Thymus (tissue), 11 donors: Measurements from ENCODE around the gene FMN2. TPM values are rescaled to one million over a fixed set of nuclear protein-coding genes. Genes with fewer than 3 reads are reported as not detected.

Experiments
- DNase-seq, 9 donors: peaks; one replicate each; pipeline ENCODE4 v3.0.0-alpha.2; 2013; ENCODE audit warnings: low spot score in 9 of 9, low read depth in 6 of 9, missing footprints in 1 of 9
- H3K27ac ChIP-seq, 2 donors: one replicate each; pipeline ENCODE4 v1.5.1; 2013; ENCODE audit warnings: control low read depth in 1 of 2, low read depth in 1 of 2, low read length in 1 of 2, mild to moderate bottlenecking in 1 of 2, moderate library complexity in 1 of 2
- H3K27me3 ChIP-seq, 2 donors: one replicate each; pipeline ENCODE4 v1.5.1; 2013; ENCODE audit warnings: low read length in 1 of 2; ENCODE audit not compliant: control insufficient read depth in 2 of 2, insufficient read depth in 1 of 2
- H3K36me3 ChIP-seq, 2 donors: one replicate each; pipeline ENCODE4 v1.5.1; 2013; ENCODE audit warnings: low read length in 1 of 2, mild to moderate bottlenecking in 1 of 2, moderate library complexity in 1 of 2; ENCODE audit not compliant: control insufficient read depth in 2 of 2, insufficient read depth in 2 of 2
- H3K4me1 ChIP-seq, 2 donors: one replicate each; pipeline ENCODE4 v1.5.1; 2013; ENCODE audit warnings: low read length in 2 of 2; ENCODE audit not compliant: control insufficient read depth in 2 of 2, insufficient read depth in 2 of 2
- H3K4me3 ChIP-seq, 2 donors: one replicate each; pipeline ENCODE4 v1.5.1; 2013; ENCODE audit warnings: low read length in 2 of 2, control low read depth in 1 of 2, mild to moderate bottlenecking in 1 of 2
- H3K9me3 ChIP-seq, 2 donors: one replicate each; pipeline ENCODE4 v1.5.1; 2013; ENCODE audit warnings: low read length in 1 of 2, mild to moderate bottlenecking in 1 of 2; ENCODE audit not compliant: control insufficient read depth in 2 of 2, insufficient read depth in 1 of 2
- WGBS: extraction: QIAGEN DNeasy Blood & Tissue Kit; methylation state at CpG from one replicate; pipeline ENCODE4 v1.1.7; 2013; 5-methylcytosine and 5-hydroxymethylcytosine counted together
- polyA plus RNA-seq: library from polyadenylated mRNA; stranded (reverse); fragments of 200-250 nt; gene quantifications from one replicate; pipeline ENCODE4 v1.2.3, GENCODE V29; 2013
- total RNA-seq: library from RNA; stranded (reverse); fragments of 120-200 nt; gene quantifications from one replicate; pipeline ENCODE4 v1.2.4, GENCODE V29; 2013
- donor health status: healthy.

FMN2 gene
- total and polyA plus RNA-seq, 2 donors, result 0.14 to 0.24 TPM

DNA sequence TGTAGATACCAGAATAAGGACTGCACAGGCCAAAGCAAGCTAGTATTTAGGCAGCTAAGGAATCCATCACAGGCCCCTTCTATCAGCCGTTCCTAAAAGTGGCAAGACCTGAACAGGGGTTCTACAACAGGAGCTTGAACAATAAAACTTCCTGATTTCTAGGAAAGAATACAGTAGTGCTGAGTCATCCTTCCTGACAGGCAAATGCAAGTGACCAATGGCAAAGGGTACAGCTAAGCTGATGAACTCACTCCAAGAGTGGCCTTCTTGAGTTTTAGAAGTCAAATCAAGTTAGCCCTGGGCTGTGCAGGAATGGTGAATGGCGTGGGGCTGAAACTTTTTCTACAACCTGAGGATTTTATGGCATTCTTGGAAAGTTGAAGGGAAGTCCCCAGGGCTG, 407.3 kb downstream of the FMN2 start:
- Histone ChIP-seq H3K36me3 (no peaks in the 10 kb centered on the region), H3K4me1 (no peaks in the 10 kb centered on the region), H3K27me3 (no peaks in the 10 kb centered on the region), H3K4me3 (no peak overlapping the region), H3K9me3 (no peaks in the 10 kb centered on the region), H3K27ac (no peak overlapping the region)
- WGBS, result 44% methylated on average over 2 of the region's 2 CpGs
- no peak for DNase-seq

GRCh38 chr1:240500647-240501046, 409.0 kb downstream of the FMN2 start:
- no peak overlapping the region for H3K27ac ChIP-seq
- WGBS, result 94% methylated on average over 4 of the region's 4 CpGs

GRCh38 chr1:240501115-240501514, 409.4 kb downstream of the FMN2 start:
- H3K4me1 ChIP-seq, result no peaks in the 10 kb centered on the region
- H3K36me3 ChIP-seq, result no peaks in the 10 kb centered on the region
- H3K27me3 ChIP-seq, result no peaks in the 10 kb centered on the region
- H3K4me3 ChIP-seq, result no peak overlapping the region
- DNase-seq, result no peak
- 70% methylated on average over 2 of the region's 2 CpGs for WGBS
- H3K27ac ChIP-seq, result no peak overlapping the region
- H3K9me3 ChIP-seq, result no peaks in the 10 kb centered on the region

More at GRCh38 chr1:240500647-240501046, 409.0 kb downstream of the FMN2 start:
- Histone ChIP-seq H3K27me3 (no peaks in the 10 kb centered on the region), H3K36me3 (no peaks in the 10 kb centered on the region), H3K4me1 (no peaks in the 10 kb centered on the region), H3K9me3 (no peaks in the 10 kb centered on the region), H3K4me3 (no peak overlapping the region)
- DNase-seq, result no peak

GRCh38 chr1:240503036-240503435, 411.4 kb downstream of the FMN2 start:
- H3K4me1 ChIP-seq, result no peaks in the 10 kb centered on the region
- H3K9me3 ChIP-seq, result no peaks in the 10 kb centered on the region
- no peak for DNase-seq
- no peak overlapping the region for H3K27ac ChIP-seq
- H3K27me3 ChIP-seq, result no peaks in the 10 kb centered on the region
- H3K36me3 ChIP-seq, result no peaks in the 10 kb centered on the region
- no peak overlapping the region for H3K4me3 ChIP-seq
- WGBS, result 90% methylated on average over 4 of the region's 4 CpGs

GRCh38 chr1:240503558-240503957, 411.9 kb downstream of the FMN2 start:
- no peak for DNase-seq
- 18% methylated on average over 1 of the region's 1 CpG for WGBS
- Histone ChIP-seq H3K4me1 (no peaks in the 10 kb centered on the region), H3K27ac (no peak overlapping the region), H3K4me3 (no peak overlapping the region), H3K36me3 (no peaks in the 10 kb centered on the region), H3K27me3 (no peaks in the 10 kb centered on the region), H3K9me3 (no peaks in the 10 kb centered on the region)

DNA sequence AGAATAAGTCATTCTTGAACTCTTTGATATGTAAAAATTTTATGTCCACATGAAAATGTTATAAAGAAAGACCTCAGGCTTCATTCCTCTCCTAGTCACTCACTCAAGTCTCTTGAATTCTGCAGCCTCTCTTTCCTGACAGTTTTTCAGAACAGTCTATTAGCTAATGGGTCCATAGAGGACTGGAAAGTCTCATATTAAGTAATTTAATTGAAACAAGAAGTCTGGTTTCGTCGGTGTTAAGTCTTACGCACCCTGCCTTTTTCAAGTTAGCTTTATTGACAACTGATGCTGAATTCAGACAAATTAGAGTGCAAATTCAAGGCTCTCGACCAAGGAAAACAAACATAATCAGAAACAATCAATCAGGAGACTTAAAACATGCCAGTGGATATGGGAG, 414.5 kb downstream of the FMN2 start:
- H3K36me3 ChIP-seq, result no peaks in the 10 kb centered on the region
- no peaks in the 10 kb centered on the region for H3K27me3 ChIP-seq
- H3K9me3 ChIP-seq, result no peaks in the 10 kb centered on the region
- no peaks in the 10 kb centered on the region for H3K4me1 ChIP-seq
- no peak overlapping the region for H3K27ac ChIP-seq
- WGBS, result 85% methylated on average over 4 of the region's 4 CpGs
- DNase-seq, result no peak
- no peak overlapping the region for H3K4me3 ChIP-seq

- no peak overlapping the region for H3K27ac ChIP-seq
- no peak overlapping the region for H3K4me3 ChIP-seq
- DNase-seq, result no peak
- H3K4me1 ChIP-seq, result no peaks in the 10 kb centered on the region
- no peaks in the 10 kb centered on the region for H3K9me3 ChIP-seq
- WGBS, result 78% methylated on average over 3 of the region's 3 CpGs
- H3K27me3 ChIP-seq, result no peaks in the 10 kb centered on the region
- H3K36me3 ChIP-seq, result no peaks in the 10 kb centered on the region
These were observed 416.5 kb downstream of the FMN2 start for GRCh38 chr1:240508201-240508600.

GRCh38 chr1:240508950-240509349, 417.3 kb downstream of the FMN2 start:
- no peaks in the 10 kb centered on the region for H3K36me3 ChIP-seq
- no peaks in the 10 kb centered on the region for H3K4me1 ChIP-seq
- H3K27me3 ChIP-seq, result no peaks in the 10 kb centered on the region
- DNase-seq, result no peak
- no peak overlapping the region for H3K27ac ChIP-seq
- WGBS, result 84% methylated on average over 2 of the region's 2 CpGs
- no peak overlapping the region for H3K4me3 ChIP-seq
- no peaks in the 10 kb centered on the region for H3K9me3 ChIP-seq

- no peak for DNase-seq
- Histone ChIP-seq H3K4me1 (no peaks in the 10 kb centered on the region), H3K9me3 (no peaks in the 10 kb centered on the region), H3K4me3 (no peak overlapping the region), H3K27ac (no peak overlapping the region), H3K36me3 (no peaks in the 10 kb centered on the region), H3K27me3 (no peaks in the 10 kb centered on the region)
These were observed 420.1 kb downstream of the FMN2 start for GRCh38 chr1:240511789-240512188.

DNA sequence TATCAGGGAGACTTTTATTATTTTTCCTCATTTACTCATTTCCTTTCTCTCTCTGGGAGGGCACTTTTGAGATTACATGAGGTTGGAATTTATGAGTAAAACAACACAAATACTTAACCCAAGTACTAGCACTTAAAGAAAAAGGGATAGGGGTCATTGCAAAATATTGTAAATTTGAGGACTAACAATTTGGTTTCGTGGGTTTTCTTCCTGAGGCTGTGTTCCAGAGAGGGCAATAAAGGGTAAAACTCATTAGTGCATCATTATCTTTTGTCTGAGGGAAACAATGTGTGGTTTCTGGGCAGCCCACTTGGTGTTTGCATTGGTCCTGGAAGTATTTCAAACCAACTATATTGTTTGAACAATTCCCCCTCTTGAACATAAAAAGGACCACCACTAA, 423.8 kb downstream of the FMN2 start:
- 29% methylated on average over 1 of the region's 1 CpG for WGBS
- Histone ChIP-seq H3K36me3 (no peaks in the 10 kb centered on the region), H3K4me1 (no peaks in the 10 kb centered on the region), H3K27ac (no peak overlapping the region), H3K4me3 (no peak overlapping the region), H3K27me3 (no peaks in the 10 kb centered on the region), H3K9me3 (no peaks in the 10 kb centered on the region)
- no peak for DNase-seq
